HG03103 (cell line): ENCODE measurements around the gene SREBF2.
A peak's percentile ranks its signal among the peaks of the same experiment; 100 is the strongest.

ENCODE experiments used
- ATAC-seq: cut with Tn5 transposase; IDR thresholded peaks from one replicate; pipeline ENCODE4 v1.9.1; 2021; ENCODE audit warnings: low read depth; ENCODE audit not compliant: unreplicated experiment

Gene SREBF2

GRCh38 chr22:41917903-41918791 is 85.2 kb downstream of the SREBF2 start:
- ATAC-seq = no peak

GRCh38 chr22:41919357-41920224 is 86.7 kb downstream of the SREBF2 start:
- peak; percentile 32 for ATAC-seq

- ATAC-seq = peak; percentile 20
Observed at GRCh38 chr22:41920271-41920976, 87.5 kb downstream of the SREBF2 start.

- ATAC-seq = no peak
Observed at GRCh38 chr22:41922328-41922727, 89.4 kb downstream of the SREBF2 start.

- ATAC-seq = no peak
Observed at GRCh38 chr22:41922940-41923594, 90.2 kb downstream of the SREBF2 start.

- ATAC-seq = no peak
Observed at GRCh38 chr22:41923595-41924276, 90.8 kb downstream of the SREBF2 start.

GRCh38 chr22:41925783-41926460 is 93.0 kb downstream of the SREBF2 start:
- ATAC-seq = peak; percentile 36

- no peak for ATAC-seq
Observed at GRCh38 chr22:41927813-41928212, 94.9 kb downstream of the SREBF2 start.

GRCh38 chr22:41928593-41929417 is 95.9 kb downstream of the SREBF2 start:
- ATAC-seq = no peak

- no peak for ATAC-seq
Observed at GRCh38 chr22:41929418-41929810, 96.5 kb downstream of the SREBF2 start.

GRCh38 chr22:41931701-41932269 is 98.9 kb downstream of the SREBF2 start:
- ATAC-seq = no peak

GRCh38 chr22:41932353-41932752 is 99.4 kb downstream of the SREBF2 start:
- no peak for ATAC-seq

GRCh38 chr22:41933411-41934177 is 100.7 kb downstream of the SREBF2 start:
- ATAC-seq = no peak

- no peak for ATAC-seq
Observed at GRCh38 chr22:41934284-41935014, 101.5 kb downstream of the SREBF2 start.

- no peak for ATAC-seq
Observed at GRCh38 chr22:41935015-41935351, 102.1 kb downstream of the SREBF2 start.

- ATAC-seq = no peak
Observed at GRCh38 chr22:41935509-41935908, 102.6 kb downstream of the SREBF2 start.

- no peak for ATAC-seq
Observed at GRCh38 chr22:41936894-41937169, 103.9 kb downstream of the SREBF2 start.
